HEK293 (cell line): ENCODE data around the gene SNX5.

Experiments used
- BCL6B ChIP-seq: fragments of 450-650 bp; formaldehyde crosslinking; IDR thresholded peaks from 2 replicates; pipeline ENCODE4 v1.5.1; 2017; ENCODE audit warnings: missing biosample characterization, missing genetic modification characterization
- ELK4 ChIP-seq: IDR thresholded peaks from 2 replicates; pipeline ENCODE4 v1.6.1; 2011; ENCODE audit warnings: mild to moderate bottlenecking, low read depth, low read length, borderline replicate concordance
- GLIS1 ChIP-seq: fragments of 450-650 bp; formaldehyde crosslinking; IDR thresholded peaks from 2 replicates; pipeline ENCODE4 v1.5.1; 2016; ENCODE audit warnings: missing biosample characterization, missing genetic modification characterization
- GLIS2 ChIP-seq: fragments of 450-650 bp; formaldehyde crosslinking; IDR thresholded peaks from 2 replicates; pipeline ENCODE4 v1.5.1; 2016; ENCODE audit warnings: missing biosample characterization, missing genetic modification characterization
- PRDM4 ChIP-seq: fragments of 450-650 bp; formaldehyde crosslinking; IDR thresholded peaks from 2 replicates; pipeline ENCODE4 v1.5.1; 2017; ENCODE audit warnings: missing biosample characterization, missing genetic modification characterization
- SCRT2 ChIP-seq: fragments of 450-650 bp; formaldehyde crosslinking; IDR thresholded peaks from 2 replicates; pipeline ENCODE4 v1.5.1; 2016; ENCODE audit warnings: missing biosample characterization, missing genetic modification characterization
- SETDB1 ChIP-seq: IDR thresholded peaks from one replicate; pipeline ENCODE4 v1.6.1; 2017; ENCODE audit warnings: mild to moderate bottlenecking, low read length, moderate library complexity, mixed read lengths; ENCODE audit not compliant: insufficient read length
- TCF7L2 ChIP-seq: IDR thresholded peaks from 2 replicates; pipeline ENCODE4 v1.6.1; 2011; ENCODE audit warnings: low read depth, mild to moderate bottlenecking, inconsistent platforms, low read length, moderate library complexity, borderline replicate concordance
- TRIM28 ChIP-seq: IDR thresholded peaks from 2 replicates; pipeline ENCODE4 v1.6.1; 2011; ENCODE audit warnings: low read length, control low read depth, borderline replicate concordance
- YY2 ChIP-seq: fragments of 450-650 bp; formaldehyde crosslinking; IDR thresholded peaks from 2 replicates; pipeline ENCODE4 v1.5.1; 2016; ENCODE audit warnings: missing biosample characterization, missing genetic modification characterization
- ZBTB20 ChIP-seq: fragments of 450-650 bp; formaldehyde crosslinking; IDR thresholded peaks from 2 replicates; pipeline ENCODE4 v1.5.1; 2016; ENCODE audit warnings: missing biosample characterization, missing genetic modification characterization
- ZNF140 ChIP-seq: fragments of 450-650 bp; formaldehyde crosslinking; IDR thresholded peaks from 2 replicates; pipeline ENCODE4 v1.5.1; 2016; ENCODE audit warnings: missing biosample characterization, missing genetic modification characterization
- ZNF157 ChIP-seq: fragments of 450-650 bp; formaldehyde crosslinking; IDR thresholded peaks from 2 replicates; pipeline ENCODE4 v1.5.1; 2016; ENCODE audit warnings: missing biosample characterization, missing genetic modification characterization
- ZNF184 ChIP-seq: fragments of 450-650 bp; IDR thresholded peaks from 2 replicates; pipeline ENCODE4 v1.5.1; 2018; ENCODE audit warnings: missing biosample characterization, mild to moderate bottlenecking, missing genetic modification characterization
- ZNF239 ChIP-seq: fragments of 450-650 bp; formaldehyde crosslinking; IDR thresholded peaks from 2 replicates; pipeline ENCODE4 v1.5.1; 2016; ENCODE audit warnings: missing biosample characterization, missing genetic modification characterization
- ZNF362 ChIP-seq: fragments of 450-650 bp; formaldehyde crosslinking; IDR thresholded peaks from 2 replicates; pipeline ENCODE4 v1.5.1; 2016; ENCODE audit warnings: missing biosample characterization, missing genetic modification characterization
- ZNF398 ChIP-seq: fragments of 450-650 bp; formaldehyde crosslinking; IDR thresholded peaks from 2 replicates; pipeline ENCODE4 v1.5.1; 2017; ENCODE audit warnings: missing biosample characterization, missing genetic modification characterization
- ZNF404 ChIP-seq: fragments of 450-650 bp; formaldehyde crosslinking; IDR thresholded peaks from 2 replicates; pipeline ENCODE4 v1.5.1; 2017; ENCODE audit warnings: missing biosample characterization, missing genetic modification characterization
- ZNF514 ChIP-seq: fragments of 450-650 bp; formaldehyde crosslinking; IDR thresholded peaks from 2 replicates; pipeline ENCODE4 v1.5.1; 2016; ENCODE audit warnings: missing biosample characterization, missing genetic modification characterization
- ZNF558 ChIP-seq: fragments of 450-650 bp; formaldehyde crosslinking; IDR thresholded peaks from 2 replicates; pipeline ENCODE4 v1.5.1; 2016; ENCODE audit warnings: missing biosample characterization, missing genetic modification characterization
- ZNF600 ChIP-seq: fragments of 450-650 bp; formaldehyde crosslinking; IDR thresholded peaks from 2 replicates; pipeline ENCODE4 v1.5.1; 2016; ENCODE audit warnings: missing biosample characterization, missing genetic modification characterization
- ZNF626 ChIP-seq: fragments of 450-650 bp; sonication (Bioruptor Pico); formaldehyde crosslinking; IDR thresholded peaks from 2 replicates; pipeline ENCODE4 v1.5.1; 2018; ENCODE audit warnings: missing biosample characterization, missing genetic modification characterization, inconsistent platforms
- ZNF664 ChIP-seq: fragments of 450-650 bp; formaldehyde crosslinking; IDR thresholded peaks from 2 replicates; pipeline ENCODE4 v1.5.1; 2016; ENCODE audit warnings: missing biosample characterization, missing genetic modification characterization
- ZNF747 ChIP-seq: fragments of 450-650 bp; formaldehyde crosslinking; IDR thresholded peaks from 2 replicates; pipeline ENCODE4 v1.5.1; 2016; ENCODE audit warnings: missing biosample characterization, missing genetic modification characterization
- TF ChIP-seq, protein P1 (sequence below): fragments of 450-650 bp; formaldehyde crosslinking; IDR thresholded peaks from 2 replicates; pipeline ENCODE4 v1.5.1; 2016; ENCODE audit warnings: missing biosample characterization, missing genetic modification characterization
- TF ChIP-seq, protein P2 (sequence below): sonication (generic); formaldehyde crosslinking; IDR thresholded peaks from 2 replicates; pipeline ENCODE4 v1.8.1; 2022; ENCODE audit warnings: mild to moderate bottlenecking, moderate library complexity, missing genetic modification reagents
- TF ChIP-seq, protein P3 (sequence below): fragments of 450-650 bp; formaldehyde crosslinking; IDR thresholded peaks from 2 replicates; pipeline ENCODE4 v1.5.1; 2016; ENCODE audit warnings: missing biosample characterization, missing genetic modification characterization

SNX5 gene

DNA sequence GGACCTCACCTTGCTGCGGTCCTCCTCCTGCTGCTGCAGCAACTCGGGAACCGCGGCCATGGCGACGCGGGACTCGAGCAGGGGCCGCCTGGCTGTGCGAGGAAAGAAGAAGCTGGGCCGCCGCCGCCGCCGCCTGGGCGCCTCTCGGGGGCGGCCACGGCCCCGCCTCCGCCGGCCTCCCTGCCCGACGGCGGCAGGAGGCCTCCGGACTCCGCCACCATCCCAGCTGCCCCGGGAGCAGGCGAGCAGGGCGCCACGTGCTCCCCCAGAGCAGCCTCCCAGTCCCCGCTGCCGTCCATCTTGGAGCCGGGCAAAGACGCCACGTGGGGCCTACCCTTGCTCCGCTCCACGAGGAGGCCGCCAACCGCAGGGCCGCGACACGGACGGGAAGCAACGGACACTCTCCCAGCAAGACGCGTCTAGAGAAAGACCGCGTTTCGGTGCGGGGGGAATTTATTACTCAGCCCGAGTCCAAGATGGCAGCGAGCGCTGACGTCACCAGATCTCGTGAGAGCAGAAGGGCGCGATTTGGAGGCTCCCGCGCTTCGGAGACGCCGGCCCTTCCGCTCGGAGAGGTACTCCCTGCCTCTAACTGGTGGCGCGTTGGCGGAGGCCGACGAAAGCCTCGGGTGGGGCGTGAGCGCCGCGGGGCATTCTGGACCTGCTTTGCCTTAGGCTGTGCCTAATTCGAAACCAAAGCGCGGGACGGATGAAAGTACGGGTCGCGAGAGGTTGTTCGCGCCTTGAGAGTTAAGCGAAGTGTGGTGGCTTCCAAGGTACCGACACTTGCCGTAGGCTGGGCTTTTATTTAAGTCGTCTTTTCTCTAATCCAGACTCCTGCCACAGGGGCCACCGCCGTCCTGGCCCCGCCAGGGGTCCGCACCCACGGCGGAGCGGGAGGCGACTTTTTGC is at the start of gene SNX5, which contains the start of gene MGME1 (continued):
- TF ChIP-seq, protein P1, sequence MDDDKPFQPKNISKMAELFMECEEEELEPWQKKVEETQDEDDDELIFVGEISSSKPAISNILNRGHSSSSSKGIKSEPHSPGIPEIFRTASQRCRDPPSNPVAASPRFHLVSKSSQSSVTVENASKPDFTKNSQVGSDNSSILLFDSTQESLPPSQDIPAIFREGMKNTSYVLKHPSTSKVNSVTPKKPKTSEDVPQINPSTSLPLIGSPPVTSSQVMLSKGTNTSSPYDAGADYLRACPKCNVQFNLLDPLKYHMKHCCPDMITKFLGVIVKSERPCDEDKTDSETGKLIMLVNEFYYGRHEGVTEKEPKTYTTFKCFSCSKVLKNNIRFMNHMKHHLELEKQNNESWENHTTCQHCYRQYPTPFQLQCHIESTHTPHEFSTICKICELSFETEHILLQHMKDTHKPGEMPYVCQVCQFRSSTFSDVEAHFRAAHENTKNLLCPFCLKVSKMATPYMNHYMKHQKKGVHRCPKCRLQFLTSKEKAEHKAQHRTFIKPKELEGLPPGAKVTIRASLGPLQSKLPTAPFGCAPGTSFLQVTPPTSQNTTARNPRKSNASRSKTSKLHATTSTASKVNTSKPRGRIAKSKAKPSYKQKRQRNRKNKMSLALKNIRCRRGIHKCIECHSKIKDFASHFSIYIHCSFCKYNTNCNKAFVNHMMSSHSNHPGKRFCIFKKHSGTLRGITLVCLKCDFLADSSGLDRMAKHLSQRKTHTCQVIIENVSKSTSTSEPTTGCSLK, result no peak
- TF ChIP-seq ZNF747 (no peak), ELK4 (no peak), GLIS1 (tag by site-specific recombination) (peak; percentile 56; the same call in 1 of the 2 replicates), ZNF600 (tag by site-specific recombination) (no peak), TCF7L2 (peak; percentile 62; the same call in 1 of the 2 replicates), ZNF362 (no peak), ZNF626 (tag by site-specific recombination) (no peak), PRDM4 (peak; percentile 39; the same call in 1 of the 2 replicates), SETDB1 (no peak), ZNF404 (tag by site-specific recombination) (no peak), ZNF558 (tag by site-specific recombination) (no peak), ZNF664 (tag by site-specific recombination) (no peak), YY2 (tag by site-specific recombination) (peak; percentile 92), SCRT2 (tag by site-specific recombination) (peak; percentile 47; the same call in 1 of the 2 replicates), ZNF157 (tag by site-specific recombination) (no peak), ZNF239 (tag by site-specific recombination) (no peak), ZNF184 (no peak), ZNF514 (tag by site-specific recombination) (no peak), ZNF398 (tag by site-specific recombination) (peak; percentile 38; the same call in 1 of the 2 replicates), TRIM28 (peak; percentile 91), BCL6B (tag by site-specific recombination) (no peak), GLIS2 (tag by site-specific recombination) (peak; percentile 75), ZBTB20 (tag by site-specific recombination) (peak; percentile 45; the same call in 1 of the 2 replicates), ZNF140 (tag by site-specific recombination) (no peak)
- TF ChIP-seq, protein P2, sequence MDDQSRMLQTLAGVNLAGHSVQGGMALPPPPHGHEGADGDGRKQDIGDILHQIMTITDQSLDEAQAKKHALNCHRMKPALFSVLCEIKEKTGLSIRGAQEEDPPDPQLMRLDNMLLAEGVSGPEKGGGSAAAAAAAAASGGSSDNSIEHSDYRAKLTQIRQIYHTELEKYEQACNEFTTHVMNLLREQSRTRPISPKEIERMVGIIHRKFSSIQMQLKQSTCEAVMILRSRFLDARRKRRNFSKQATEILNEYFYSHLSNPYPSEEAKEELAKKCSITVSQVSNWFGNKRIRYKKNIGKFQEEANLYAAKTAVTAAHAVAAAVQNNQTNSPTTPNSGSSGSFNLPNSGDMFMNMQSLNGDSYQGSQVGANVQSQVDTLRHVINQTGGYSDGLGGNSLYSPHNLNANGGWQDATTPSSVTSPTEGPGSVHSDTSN (CRISPR knock-in tag), result peak; percentile 40; the same call in 1 of the 2 replicates
- TF ChIP-seq, protein P3, sequence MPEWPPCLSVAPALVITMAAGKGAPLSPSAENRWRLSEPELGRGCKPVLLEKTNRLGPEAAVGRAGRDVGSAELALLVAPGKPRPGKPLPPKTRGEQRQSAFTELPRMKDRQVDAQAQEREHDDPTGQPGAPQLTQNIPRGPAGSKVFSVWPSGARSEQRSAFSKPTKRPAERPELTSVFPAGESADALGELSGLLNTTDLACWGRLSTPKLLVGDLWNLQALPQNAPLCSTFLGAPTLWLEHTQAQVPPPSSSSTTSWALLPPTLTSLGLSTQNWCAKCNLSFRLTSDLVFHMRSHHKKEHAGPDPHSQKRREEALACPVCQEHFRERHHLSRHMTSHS, result no peak
